ENCODE measurements around the gene NAA35. TPM values are rescaled to one million over a fixed set of nuclear protein-coding genes. Genes with fewer than 3 reads are reported as not detected.
A peak's percentile ranks its signal among the peaks of the same experiment; 100 is the strongest.
"Not testable (repeated sequence)": the region's sequence is repeated elsewhere in the genome, so short reads cannot be mapped to it uniquely, and the experiment has no call there.

NAA35 gene
- total RNA-seq, 1 experiment from 2014 or later, result 39.1 TPM

DNA sequence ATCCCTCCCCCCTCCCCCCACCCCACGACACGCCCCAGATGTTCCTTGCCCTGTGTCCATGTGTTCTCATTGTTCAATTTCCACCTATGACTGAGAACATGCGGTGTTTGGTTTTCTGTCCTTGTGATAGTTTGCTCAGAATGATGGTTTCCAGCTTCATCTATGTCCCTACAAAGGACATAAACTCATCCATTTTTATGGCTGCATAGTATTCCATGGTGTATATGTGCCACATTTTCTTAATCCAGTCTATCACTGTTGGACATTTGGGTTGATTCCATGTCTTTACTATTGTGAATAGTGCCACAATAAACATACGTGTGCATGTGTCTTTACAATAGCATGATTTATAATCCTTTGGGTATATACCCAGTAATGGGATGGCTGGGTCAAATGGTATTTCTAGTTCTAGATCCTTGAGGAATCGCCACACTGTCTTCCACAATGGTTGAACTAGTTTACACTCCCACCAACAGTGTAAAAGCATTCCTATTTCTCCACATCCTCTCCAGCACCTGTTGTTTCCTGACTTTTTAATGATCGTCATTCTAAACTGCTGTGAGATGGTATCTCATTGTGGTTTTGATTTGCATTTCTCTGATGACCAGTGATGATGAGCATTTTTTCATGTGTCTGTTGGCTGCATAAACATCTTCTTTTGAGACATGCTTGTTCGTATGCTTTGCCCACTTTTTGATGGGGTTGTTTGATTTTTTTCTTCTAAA lies 107.2 kb downstream of the NAA35 start:
- not testable (repeated sequence) for H3K36me3 ChIP-seq (replicated peaks; ENCODE audit: control insufficient read depth, insufficient read depth, low read length); DNase-seq; H3K4me3 ChIP-seq (ENCODE audit: insufficient read depth, low read depth, low read length); H3K27me3 ChIP-seq (ENCODE audit: control insufficient read depth, insufficient read depth, low read length)

DNA sequence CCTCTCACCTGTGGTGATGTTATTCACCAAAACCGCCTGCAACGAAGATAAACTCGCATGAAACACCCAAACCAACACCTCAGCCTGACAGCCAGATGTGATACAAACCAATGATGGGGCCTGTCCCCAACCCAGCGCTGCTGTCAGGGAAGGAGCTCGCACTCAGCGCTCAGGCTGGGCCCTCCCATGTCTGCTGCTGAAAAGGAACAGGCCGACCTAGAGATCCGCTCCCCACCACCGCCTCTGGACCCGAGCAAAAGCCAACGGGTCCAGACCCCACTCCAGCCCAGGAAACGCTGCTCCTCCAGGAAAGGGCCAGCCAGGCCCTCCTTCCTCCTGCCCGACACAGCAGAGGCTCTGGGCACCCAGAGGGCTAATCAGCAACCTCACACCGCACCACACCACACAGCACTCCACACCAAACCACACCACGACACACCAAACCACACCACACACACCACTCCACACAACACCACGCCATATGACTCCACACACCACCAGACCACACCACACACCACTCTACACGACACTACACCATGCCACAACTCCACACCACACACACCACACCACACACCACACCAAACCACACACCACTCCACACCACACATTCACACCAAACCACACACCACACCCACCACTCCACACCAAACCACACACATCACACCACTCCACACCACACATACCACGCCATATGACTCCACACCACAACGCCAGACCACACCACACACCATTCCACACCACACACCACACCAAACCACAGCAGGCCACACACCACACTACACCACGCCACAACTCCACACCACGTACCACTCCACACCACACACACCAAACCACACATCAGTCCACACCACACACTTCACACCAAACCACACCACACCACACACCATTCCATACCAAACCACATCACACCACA lies 111.9 kb downstream of the NAA35 start:
- H3K27me3 ChIP-seq (ENCODE audit: control insufficient read depth, insufficient read depth, low read length), result no peaks in the 10 kb centered on the region
- DNase-seq, result peak; percentile 47
- no peak overlapping the region for H3K4me3 ChIP-seq (ENCODE audit: insufficient read depth, low read depth, low read length)
- no peaks in the 10 kb centered on the region for H3K36me3 ChIP-seq (replicated peaks; ENCODE audit: control insufficient read depth, insufficient read depth, low read length)

DNA sequence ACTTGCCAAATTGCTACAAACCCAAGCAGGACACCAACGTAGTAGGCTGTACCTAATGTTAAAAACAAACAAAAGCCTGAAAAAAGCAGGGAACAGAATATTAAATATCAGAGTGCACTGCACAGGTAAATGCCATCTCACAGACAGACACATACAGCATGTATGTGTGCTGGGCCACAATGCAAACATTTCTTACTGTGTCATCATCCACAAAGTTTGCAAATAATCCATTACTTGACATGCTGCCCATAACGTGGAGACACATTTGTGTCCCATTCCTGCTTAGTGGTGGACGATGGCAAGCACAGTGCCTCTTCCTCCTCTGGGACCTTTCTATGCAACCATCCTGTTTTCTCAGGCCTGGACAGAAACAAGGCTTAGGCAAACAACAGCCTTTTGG lies 113.7 kb downstream of the NAA35 start:
- H3K27me3 ChIP-seq (ENCODE audit: control insufficient read depth, insufficient read depth, low read length), result no peaks in the 10 kb centered on the region
- no peak for DNase-seq
- no peak overlapping the region for H3K4me3 ChIP-seq (ENCODE audit: insufficient read depth, low read depth, low read length)
- no peaks in the 10 kb centered on the region for H3K36me3 ChIP-seq (replicated peaks; ENCODE audit: control insufficient read depth, insufficient read depth, low read length)

DNA sequence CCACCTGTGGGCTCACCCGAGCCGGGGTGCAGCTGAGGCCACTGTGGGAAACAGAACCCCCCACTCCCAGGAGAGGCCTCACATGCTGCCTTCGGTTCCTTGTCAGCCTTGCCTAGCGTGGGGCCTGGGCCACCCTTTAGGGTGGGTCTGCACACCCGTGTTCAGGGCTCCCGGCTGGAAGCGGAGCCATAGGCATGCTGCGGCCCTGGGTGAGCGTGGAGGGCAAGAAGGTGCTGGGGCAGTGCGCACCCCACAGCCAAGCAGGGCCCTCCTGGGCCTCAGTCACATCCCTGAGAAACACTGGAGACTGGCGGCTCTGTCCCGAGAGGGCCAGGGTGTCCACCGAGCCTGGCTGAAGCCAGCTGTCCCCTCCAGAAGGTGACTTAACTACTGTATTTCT lies 116.5 kb downstream of the NAA35 start:
- no peaks in the 10 kb centered on the region for H3K27me3 ChIP-seq (ENCODE audit: control insufficient read depth, insufficient read depth, low read length)
- DNase-seq, result no peak
- no peak overlapping the region for H3K4me3 ChIP-seq (ENCODE audit: insufficient read depth, low read depth, low read length)
- no peaks in the 10 kb centered on the region for H3K36me3 ChIP-seq (replicated peaks; ENCODE audit: control insufficient read depth, insufficient read depth, low read length)

DNA sequence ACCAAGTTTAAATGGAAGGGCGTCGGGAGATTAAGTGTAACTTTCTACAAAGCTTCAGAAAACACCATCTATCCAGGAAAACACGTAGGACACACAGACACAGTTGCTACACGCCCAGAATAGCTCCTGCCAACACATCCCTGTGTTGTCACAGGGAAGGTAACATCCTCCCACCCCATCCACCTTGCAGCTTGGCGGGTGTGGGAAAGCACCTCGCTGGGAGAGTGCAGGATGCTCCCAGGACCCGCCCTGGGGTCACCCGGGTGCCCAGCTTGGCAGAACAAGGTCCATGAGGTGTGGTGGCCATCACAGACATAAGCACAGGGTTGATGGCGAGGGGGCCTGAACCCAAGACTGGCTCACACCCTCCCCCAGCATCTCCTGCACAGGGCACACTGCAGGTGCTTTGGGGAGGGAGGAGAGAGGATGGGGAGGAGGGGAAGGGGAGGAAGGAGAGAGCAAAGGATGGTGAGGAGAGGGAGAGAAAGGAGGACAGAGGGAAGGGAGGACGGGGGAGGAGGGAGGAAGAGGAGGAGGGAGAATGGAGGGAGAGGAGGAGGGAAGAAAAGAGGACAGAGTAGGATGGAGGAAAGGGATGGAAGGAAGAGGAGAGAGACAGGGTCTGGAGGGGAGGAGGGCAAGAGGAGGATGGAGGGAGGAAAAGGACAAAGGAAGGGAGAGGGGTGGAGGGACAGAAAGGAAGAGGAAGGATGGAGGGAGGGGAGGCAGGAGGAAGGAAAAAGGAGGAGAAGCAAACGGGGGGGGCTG lies 121.2 kb downstream of the NAA35 start:
- no peak overlapping the region for H3K4me3 ChIP-seq (ENCODE audit: insufficient read depth, low read depth, low read length)
- DNase-seq, result no peak
- H3K27me3 ChIP-seq (ENCODE audit: control insufficient read depth, insufficient read depth, low read length), result no peaks in the 10 kb centered on the region
- H3K36me3 ChIP-seq (replicated peaks; ENCODE audit: control insufficient read depth, insufficient read depth, low read length), result no peaks in the 10 kb centered on the region; the same call in 1 of the 2 replicates

DNA sequence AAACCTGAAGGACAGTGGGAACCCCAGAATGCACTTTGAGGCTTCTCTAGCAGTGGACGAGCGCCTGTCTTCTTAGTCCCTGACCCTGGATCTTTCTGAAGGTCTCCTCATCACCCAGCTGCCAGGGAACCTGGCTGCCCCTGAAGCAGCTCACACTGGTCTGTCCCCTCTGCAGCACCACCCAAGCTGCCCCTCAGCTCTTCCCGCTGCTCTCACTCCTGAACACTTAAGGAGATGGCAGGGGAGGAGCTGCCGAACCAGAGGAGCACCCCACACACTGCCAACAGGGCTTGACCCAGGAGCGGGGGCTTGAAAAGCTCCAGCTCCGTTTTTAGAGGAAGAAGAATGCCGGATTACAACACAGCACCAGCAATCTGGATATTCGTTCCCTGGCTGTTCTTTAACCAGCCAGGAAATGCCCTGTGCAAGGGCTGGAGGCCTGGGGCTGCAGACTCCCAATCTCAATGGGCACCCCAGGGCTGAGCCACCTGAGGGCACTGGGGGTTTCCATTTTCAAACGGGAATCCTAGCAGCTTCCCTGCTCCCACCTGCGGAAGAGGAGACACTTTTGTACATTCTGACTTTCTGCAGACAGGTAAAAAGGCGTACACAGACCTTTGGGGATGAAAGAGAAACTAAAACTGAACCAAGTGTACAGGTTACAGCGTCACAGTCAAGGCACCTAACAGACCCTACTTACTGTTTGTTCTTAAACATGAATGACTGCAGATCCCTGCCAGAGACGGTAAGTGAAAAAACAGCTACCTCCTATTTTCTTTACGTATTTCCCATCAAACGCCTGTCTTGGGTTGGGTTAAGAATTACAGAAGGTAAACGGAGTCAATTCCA lies 122.1 kb downstream of the NAA35 start:
- Histone ChIP-seq H3K4me3 (ENCODE audit: insufficient read depth, low read depth, low read length) (no peak overlapping the region), H3K36me3 (replicated peaks; ENCODE audit: control insufficient read depth, insufficient read depth, low read length) (no peaks in the 10 kb centered on the region; the same call in 1 of the 2 replicates), H3K27me3 (ENCODE audit: control insufficient read depth, insufficient read depth, low read length) (no peaks in the 10 kb centered on the region)
- DNase-seq, result no peak

DNA sequence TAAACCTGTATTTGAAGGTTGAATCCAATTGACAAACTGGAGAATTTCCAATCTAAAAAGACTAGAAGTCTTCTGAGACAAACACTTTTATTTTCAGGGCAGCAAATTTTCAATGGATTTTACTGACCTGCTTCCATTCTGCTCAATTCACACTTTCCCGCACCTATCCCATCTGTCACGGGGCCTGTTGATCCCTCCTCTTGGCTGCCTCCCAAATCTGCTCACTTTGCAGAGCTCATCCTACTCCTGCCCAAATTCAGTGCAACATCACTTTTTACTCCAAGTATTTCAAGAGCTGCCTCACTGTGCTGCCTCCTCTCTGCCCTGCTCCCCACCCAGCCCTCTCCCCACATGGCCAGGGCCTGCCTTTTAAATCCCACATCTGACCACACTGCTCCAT lies 123.3 kb downstream of the NAA35 start:
- Histone ChIP-seq H3K36me3 (replicated peaks; ENCODE audit: control insufficient read depth, insufficient read depth, low read length) (no peaks in the 10 kb centered on the region; the same call in 1 of the 2 replicates), H3K27me3 (ENCODE audit: control insufficient read depth, insufficient read depth, low read length) (no peaks in the 10 kb centered on the region), H3K4me3 (ENCODE audit: insufficient read depth, low read depth, low read length) (no peak overlapping the region)
- no peak for DNase-seq

DNA sequence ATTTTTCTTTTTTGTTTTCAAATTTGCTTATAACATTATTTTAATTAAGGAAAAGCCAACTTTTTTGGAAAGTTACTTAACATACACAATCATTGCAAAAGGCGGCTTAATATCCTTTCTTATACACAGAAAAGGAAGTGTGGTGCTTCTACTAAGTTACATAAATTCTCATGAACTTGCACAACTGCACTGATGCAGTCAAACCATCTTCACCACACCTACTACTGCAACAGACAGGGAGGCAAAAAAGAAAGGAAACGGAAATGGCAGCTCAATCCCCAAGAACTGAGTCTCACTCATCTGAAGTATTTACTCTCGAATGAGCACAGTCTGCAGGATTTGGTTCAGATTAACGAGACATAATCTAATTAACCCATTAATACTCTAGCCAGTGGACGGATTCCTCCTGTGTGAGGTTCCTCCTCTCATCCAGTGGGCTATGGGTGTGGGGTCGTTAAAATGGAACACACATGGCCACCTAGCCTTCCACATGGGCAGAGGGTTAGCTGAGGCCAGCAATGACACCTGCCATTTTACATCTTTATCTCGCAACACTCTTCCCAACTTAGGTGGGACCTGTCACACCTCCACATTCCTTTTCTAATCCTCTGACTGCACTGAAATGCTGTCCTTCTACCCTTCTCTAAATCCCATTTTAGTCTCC lies 128.4 kb downstream of the NAA35 start:
- DNase-seq, result no peak

More for the DNA sequence above, 128.4 kb downstream of the NAA35 start:
- Histone ChIP-seq H3K27me3 (ENCODE audit: control insufficient read depth, insufficient read depth, low read length) (no peaks in the 10 kb centered on the region), H3K36me3 (replicated peaks; ENCODE audit: control insufficient read depth, insufficient read depth, low read length) (no peaks in the 10 kb centered on the region; the same call in 1 of the 2 replicates), H3K4me3 (ENCODE audit: insufficient read depth, low read depth, low read length) (no peak overlapping the region)

Other genes starting within 250 kb of the NAA35 start
- 42.6 and 58.6 TPM in 2 replicates for gene AGTPBP1, start 199.2 kb upstream of the NAA35 start, total RNA-seq (2014; rRNA removed; shearing (Covaris generic))
- 24.3 and 31.5 TPM in 2 replicates for gene GOLM1, start 158.4 kb downstream of the NAA35 start, total RNA-seq (2014; rRNA removed; shearing (Covaris generic))

Data from H7 (cell line).